ENCODE measurements around the gene SPN.
"Not testable (repeated sequence)": the region's sequence is repeated elsewhere in the genome, so short reads cannot be mapped to it uniquely, and the experiment has no call there.

SPN gene

GRCh38 chr16:29701214-29701555 lies 38.1 kb downstream of the SPN start:
- DNase-seq (ENCODE audit: low spot score): no peak

- DNase-seq (ENCODE audit: low spot score): no peak
These were observed 39.2 kb downstream of the SPN start for GRCh38 chr16:29702269-29702668.

GRCh38 chr16:29705030-29705429 lies 42.0 kb downstream of the SPN start:
- no peak for DNase-seq (ENCODE audit: low spot score)

GRCh38 chr16:29707160-29707559 lies 44.1 kb downstream of the SPN start:
- DNase-seq (ENCODE audit: low spot score): not testable (repeated sequence)

- DNase-seq (ENCODE audit: low spot score): no peak
These were observed 46.0 kb downstream of the SPN start for GRCh38 chr16:29708917-29709600.

GRCh38 chr16:29709657-29710056 lies 46.6 kb downstream of the SPN start:
- not testable (repeated sequence) for DNase-seq (ENCODE audit: low spot score)

GRCh38 chr16:29710227-29711219 lies 47.5 kb downstream of the SPN start:
- peak; percentile 69 for DNase-seq (ENCODE audit: low spot score)

GRCh38 chr16:29712809-29713208 lies 49.8 kb downstream of the SPN start:
- no peak for DNase-seq (ENCODE audit: low spot score)

- DNase-seq (ENCODE audit: low spot score): no peak
These were observed 51.3 kb downstream of the SPN start for GRCh38 chr16:29714396-29714795.

GRCh38 chr16:29714972-29715371 lies 51.9 kb downstream of the SPN start:
- no peak for DNase-seq (ENCODE audit: low spot score)

GRCh38 chr16:29717113-29717512 lies 54.1 kb downstream of the SPN start:
- DNase-seq (ENCODE audit: low spot score): no peak

GRCh38 chr16:29719063-29719462 lies 56.0 kb downstream of the SPN start:
- no peak for DNase-seq (ENCODE audit: low spot score)

All from AG08396 (cell line).